Fibroblast of peridontal ligament (primary cell): Measurements from ENCODE around the gene KIAA1217.
"Not testable (repeated sequence)": the region's sequence is repeated elsewhere in the genome, so short reads cannot be mapped to it uniquely, and the experiment has no call there.

Source experiments
- DNase-seq: peaks from one replicate; pipeline ENCODE4 v3.0.0-alpha.2; 2010; ENCODE audit errors: extremely low read depth

KIAA1217 gene

GRCh38 chr10:24465891-24466818 is 257.2 kb downstream of the KIAA1217 start:
- DNase-seq: peak; percentile 96

- peak; percentile 40 for DNase-seq
Observed at GRCh38 chr10:24467136-24467535, 258.2 kb downstream of the KIAA1217 start.

- DNase-seq: peak; percentile 43
Observed at GRCh38 chr10:24467605-24468004, 258.7 kb downstream of the KIAA1217 start.

GRCh38 chr10:24468281-24468751 is 259.4 kb downstream of the KIAA1217 start:
- DNase-seq: peak; percentile 30

- DNase-seq: no peak
Observed at GRCh38 chr10:24469993-24470392, 261.1 kb downstream of the KIAA1217 start.

GRCh38 chr10:24475598-24475997 is 266.7 kb downstream of the KIAA1217 start:
- DNase-seq: no peak

- no peak for DNase-seq
Observed at GRCh38 chr10:24476913-24477701, 268.2 kb downstream of the KIAA1217 start.

GRCh38 chr10:24477915-24478314 is 269.0 kb downstream of the KIAA1217 start:
- DNase-seq: no peak

GRCh38 chr10:24479806-24480205 is 270.9 kb downstream of the KIAA1217 start:
- no peak for DNase-seq

GRCh38 chr10:24480447-24480846 is 271.5 kb downstream of the KIAA1217 start:
- DNase-seq: no peak

- DNase-seq: no peak
Observed at GRCh38 chr10:24481241-24481640, 272.3 kb downstream of the KIAA1217 start.

- DNase-seq: not testable (repeated sequence)
Observed at GRCh38 chr10:24482713-24483112, 273.8 kb downstream of the KIAA1217 start.

- peak; percentile 40 for DNase-seq
Observed at GRCh38 chr10:24483701-24484100, 274.8 kb downstream of the KIAA1217 start.

GRCh38 chr10:24484771-24485170 is 275.8 kb downstream of the KIAA1217 start:
- DNase-seq: no peak

GRCh38 chr10:24485304-24485703 is 276.4 kb downstream of the KIAA1217 start:
- DNase-seq: no peak

GRCh38 chr10:24488631-24489030 is 279.7 kb downstream of the KIAA1217 start:
- no peak for DNase-seq

GRCh38 chr10:24493165-24493564 is 284.2 kb downstream of the KIAA1217 start:
- no peak for DNase-seq

GRCh38 chr10:24494236-24494635 is 285.3 kb downstream of the KIAA1217 start:
- no peak for DNase-seq

GRCh38 chr10:24494777-24495176 is 285.8 kb downstream of the KIAA1217 start:
- DNase-seq: no peak

- DNase-seq: no peak
Observed at GRCh38 chr10:24495666-24496460, 286.9 kb downstream of the KIAA1217 start.

GRCh38 chr10:24496906-24497305 is 288.0 kb downstream of the KIAA1217 start:
- DNase-seq: no peak
